H1 (cell line): Measurements from ENCODE around the gene STK32C. TPM values are rescaled to one million over a fixed set of nuclear protein-coding genes. Genes with fewer than 3 reads are reported as not detected.

ENCODE experiments used
- HDAC2 ChIP-seq, 2 experiments: fragments of 300-600 bp in 1 of 2; sonication (generic) in 1 of 2; IDR thresholded peaks; 2 replicates each; pipeline ENCODE4 v1.6.1; 2011 to 2012; ENCODE audit warnings: low read depth in 2 of 2, low read length in 2 of 2, mild to moderate bottlenecking in 2 of 2, moderate library complexity in 2 of 2, borderline replicate concordance in 1 of 2, inconsistent platforms in 1 of 2
- polyA plus RNA-seq, 7 experiments: library from polyadenylated mRNA; depleted of rRNA in 3 of 7; stranded (reverse) in 5 of 7; unstranded in 2 of 7; fragments of >200 nt in 5 of 7; fragments of 200-250 nt in 2 of 7; gene quantifications; 1 replicate in 5 of 7; 2 replicates in 1 of 7; 4 replicates in 1 of 7; pipeline versions ENCODE4 v1.2.1 to v1.2.3, GENCODE V29; 2011 to 2013; ENCODE audit warnings: missing spikeins in 2 of 7, mixed read lengths in 2 of 7
- total RNA-seq: library from RNA; stranded (reverse); fragmentation: NEBNext Ultra II Directional; extraction: Animal tissue kit (Norgen Biotek cat#: 25700); gene quantifications from 2 replicates; pipeline ENCODE4 v1.2.1, GENCODE V29; 2021

STK32C gene
- total and polyA plus RNA-seq, 2 of the 8 experiments (the other 6 are each of a cell fraction or from before 2014, with no cell fraction given) = 10.6 to 15.6 TPM

DNA sequence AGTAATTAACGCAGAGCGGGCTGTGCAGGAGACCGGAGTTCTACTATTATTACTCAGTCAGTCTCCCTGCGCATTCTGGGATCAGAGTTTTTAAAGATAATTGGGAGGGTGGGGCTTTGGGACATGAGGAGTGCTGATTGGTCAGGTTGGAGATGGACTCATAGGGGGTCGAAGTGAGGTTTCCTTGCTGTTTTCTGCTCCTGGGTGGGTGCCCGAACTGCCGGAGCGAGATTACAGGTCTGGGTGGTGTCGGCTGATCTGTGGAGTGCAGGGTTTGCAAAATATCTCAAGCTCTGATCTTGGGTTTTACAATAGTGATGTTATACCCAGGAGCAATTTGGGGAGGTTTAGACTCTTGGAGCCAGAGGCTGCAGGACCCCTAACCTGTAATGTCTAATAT is 20.4 kb upstream of the STK32C start (continued):
- no peak for TF ChIP-seq HDAC2 (IDR thresholded peaks at IDR 0.05; ENCODE audit: borderline replicate concordance in 1 of 2, low read depth in 2 of 2, low read length in 2 of 2)
